Omental fat pad (tissue), 4 donors: ENCODE measurements around the gene CENPVL1. TPM values are rescaled to one million over a fixed set of nuclear protein-coding genes. Genes with fewer than 3 reads are reported as not detected.

Source experiments
- ATAC-seq: fragments of 150-250 bp; one replicate; pipeline ENCODE4 v1.9.1; 2016; ENCODE audit warnings: mild to moderate bottlenecking, moderate library complexity; ENCODE audit not compliant: low FRiP score
- DNase-seq: peaks from one replicate; pipeline ENCODE4 v3.0.0-alpha.2; 2019; ENCODE audit warnings: low spot score
- total RNA-seq, 4 donors: library from RNA; depleted of rRNA; stranded (reverse); fragments of >200 nt; gene quantifications; one replicate each; pipeline ENCODE4 v1.1.0, GENCODE V29; 2016
- TF ChIP-seq, protein P1 (sequence below), 3 donors: fragments of 450-650 bp; IDR thresholded peaks; one replicate each; pipeline ENCODE4 v1.5.1; 2016 to 2017; ENCODE audit warnings: antibody characterized with exemption in 3 of 3, mild to moderate bottlenecking in 3 of 3, moderate library complexity in 2 of 3

The CENPVL1 gene
- total RNA-seq, 4 donors from 2014 or later: not detected

DNA sequence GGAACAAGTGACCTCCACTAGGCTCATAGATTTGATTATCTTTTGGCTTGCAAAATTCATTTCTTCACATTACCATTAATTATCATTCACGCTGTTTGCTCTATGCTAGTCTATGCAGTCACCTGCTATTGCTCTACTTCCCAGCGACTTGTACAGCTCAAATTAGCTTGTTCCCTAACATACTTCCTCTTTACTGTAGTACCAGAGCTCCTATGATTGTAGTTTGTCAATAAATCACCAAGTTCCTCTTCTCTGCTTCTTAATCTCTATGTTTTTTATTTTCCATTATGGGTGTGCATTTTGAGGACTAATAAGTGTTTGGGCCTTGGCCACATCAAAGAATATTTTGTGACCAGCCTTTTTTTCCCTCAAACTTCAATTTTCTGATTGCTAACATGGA, 26.8 kb downstream of the CENPVL1 start:
- no peak for DNase-seq
- no peak for ATAC-seq
- TF ChIP-seq, protein P1, sequence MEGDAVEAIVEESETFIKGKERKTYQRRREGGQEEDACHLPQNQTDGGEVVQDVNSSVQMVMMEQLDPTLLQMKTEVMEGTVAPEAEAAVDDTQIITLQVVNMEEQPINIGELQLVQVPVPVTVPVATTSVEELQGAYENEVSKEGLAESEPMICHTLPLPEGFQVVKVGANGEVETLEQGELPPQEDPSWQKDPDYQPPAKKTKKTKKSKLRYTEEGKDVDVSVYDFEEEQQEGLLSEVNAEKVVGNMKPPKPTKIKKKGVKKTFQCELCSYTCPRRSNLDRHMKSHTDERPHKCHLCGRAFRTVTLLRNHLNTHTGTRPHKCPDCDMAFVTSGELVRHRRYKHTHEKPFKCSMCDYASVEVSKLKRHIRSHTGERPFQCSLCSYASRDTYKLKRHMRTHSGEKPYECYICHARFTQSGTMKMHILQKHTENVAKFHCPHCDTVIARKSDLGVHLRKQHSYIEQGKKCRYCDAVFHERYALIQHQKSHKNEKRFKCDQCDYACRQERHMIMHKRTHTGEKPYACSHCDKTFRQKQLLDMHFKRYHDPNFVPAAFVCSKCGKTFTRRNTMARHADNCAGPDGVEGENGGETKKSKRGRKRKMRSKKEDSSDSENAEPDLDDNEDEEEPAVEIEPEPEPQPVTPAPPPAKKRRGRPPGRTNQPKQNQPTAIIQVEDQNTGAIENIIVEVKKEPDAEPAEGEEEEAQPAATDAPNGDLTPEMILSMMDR (IDR thresholded peaks at IDR 0.05): no peak

GRCh38 chrX:51742586-51742985, 32.3 kb downstream of the CENPVL1 start:
- DNase-seq (no peak), ATAC-seq (no peak)
- TF ChIP-seq, protein P1 (IDR thresholded peaks at IDR 0.05): no peak

DNA sequence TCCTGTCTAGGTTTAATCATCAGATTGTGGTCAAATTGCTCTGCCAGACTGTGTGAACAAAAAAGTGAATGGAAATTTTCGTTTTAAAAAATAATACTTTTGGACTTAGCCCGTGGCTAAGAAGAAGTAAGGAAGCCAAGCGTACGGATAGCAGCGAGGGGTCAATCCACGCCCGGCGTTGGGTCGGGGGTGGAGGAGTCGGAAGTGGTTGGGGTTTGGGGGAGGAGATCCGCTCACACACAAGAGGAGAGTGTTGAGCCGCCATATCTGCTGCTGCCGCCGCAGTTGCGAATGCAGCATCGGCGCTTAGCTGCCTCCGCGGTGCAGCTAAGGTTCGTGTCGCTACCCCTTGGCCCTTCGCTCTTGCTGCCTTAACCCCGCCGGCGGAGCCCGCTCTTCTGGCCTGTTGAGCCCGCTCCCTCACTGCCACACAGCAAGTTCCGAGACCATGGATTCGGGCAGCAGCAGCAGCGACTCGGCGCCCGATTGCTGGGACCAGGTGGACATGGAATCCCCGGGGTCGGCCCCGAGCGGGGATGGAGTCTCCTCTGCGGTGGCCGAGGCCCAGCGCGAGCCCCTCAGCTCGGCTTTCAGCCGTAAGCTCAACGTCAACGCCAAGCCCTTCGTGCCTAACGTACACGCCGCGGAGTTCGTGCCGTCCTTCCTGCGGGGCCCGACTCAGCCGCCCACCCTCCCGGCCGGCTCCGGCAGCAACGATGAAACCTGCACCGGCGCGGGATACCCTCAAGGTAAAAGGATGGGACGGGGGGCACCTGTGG, 33.1 kb downstream of the CENPVL1 start, which contains the start of gene GSPT2:
GSPT2 (plus strand) TSS at position 264 of the 779 bp plus-strand sequence; CDS start at position 449, 185 bp downstream.
- DNase-seq (no peak), ATAC-seq (peak; percentile 66)
- TF ChIP-seq, protein P1 (IDR thresholded peaks at IDR 0.05): no peak

GRCh38 chrX:51747671-51748070, 37.4 kb downstream of the CENPVL1 start:
- TF ChIP-seq, protein P1 (IDR thresholded peaks at IDR 0.05): no peak
- ATAC-seq: no peak
- no peak for DNase-seq

GRCh38 chrX:51759055-51759839, 48.9 kb downstream of the CENPVL1 start:
- DNase-seq (no peak), ATAC-seq (no peak)
- TF ChIP-seq, protein P1 (IDR thresholded peaks at IDR 0.05): no peak

GRCh38 chrX:51760657-51761056, 50.3 kb downstream of the CENPVL1 start:
- DNase-seq (no peak), ATAC-seq (no peak)

More at GRCh38 chrX:51760657-51761056, 50.3 kb downstream of the CENPVL1 start:
- TF ChIP-seq, protein P1 (IDR thresholded peaks at IDR 0.05): no peak

Other genes with a start within 250 kb of the CENPVL1 start
- 1 to 10 TPM in 3 of 4 donors, under 1 TPM in 1; 0.95 to 5.0 (median 1.9) TPM for gene NUDT11, start 213.9 kb upstream of the CENPVL1 start, total RNA-seq
- under 1 TPM in 1 of 4 donors, not detected in 3; 0.25 TPM for gene CENPVL3, start 91.6 kb upstream of the CENPVL1 start, total RNA-seq
- gene CENPVL2, start 27.7 kb upstream of the CENPVL1 start, total RNA-seq: not detected
- gene GSPT2, start 32.9 kb downstream of the CENPVL1 start, total RNA-seq: 1 to 10 TPM; 3.1 to 5.2 (median 4.2) TPM
- 10 to 100 TPM; 27.1 to 57.7 (median 33.1) TPM for gene MAGED1, start 183.1 kb downstream of the CENPVL1 start, total RNA-seq